ENCODE measurements around the gene CDK2AP2. TPM values are rescaled to one million over a fixed set of nuclear protein-coding genes. Genes with fewer than 3 reads are reported as not detected.

Gene CDK2AP2
- total RNA-seq, 1 donor from 2014 or later: 27.8 TPM

DNA sequence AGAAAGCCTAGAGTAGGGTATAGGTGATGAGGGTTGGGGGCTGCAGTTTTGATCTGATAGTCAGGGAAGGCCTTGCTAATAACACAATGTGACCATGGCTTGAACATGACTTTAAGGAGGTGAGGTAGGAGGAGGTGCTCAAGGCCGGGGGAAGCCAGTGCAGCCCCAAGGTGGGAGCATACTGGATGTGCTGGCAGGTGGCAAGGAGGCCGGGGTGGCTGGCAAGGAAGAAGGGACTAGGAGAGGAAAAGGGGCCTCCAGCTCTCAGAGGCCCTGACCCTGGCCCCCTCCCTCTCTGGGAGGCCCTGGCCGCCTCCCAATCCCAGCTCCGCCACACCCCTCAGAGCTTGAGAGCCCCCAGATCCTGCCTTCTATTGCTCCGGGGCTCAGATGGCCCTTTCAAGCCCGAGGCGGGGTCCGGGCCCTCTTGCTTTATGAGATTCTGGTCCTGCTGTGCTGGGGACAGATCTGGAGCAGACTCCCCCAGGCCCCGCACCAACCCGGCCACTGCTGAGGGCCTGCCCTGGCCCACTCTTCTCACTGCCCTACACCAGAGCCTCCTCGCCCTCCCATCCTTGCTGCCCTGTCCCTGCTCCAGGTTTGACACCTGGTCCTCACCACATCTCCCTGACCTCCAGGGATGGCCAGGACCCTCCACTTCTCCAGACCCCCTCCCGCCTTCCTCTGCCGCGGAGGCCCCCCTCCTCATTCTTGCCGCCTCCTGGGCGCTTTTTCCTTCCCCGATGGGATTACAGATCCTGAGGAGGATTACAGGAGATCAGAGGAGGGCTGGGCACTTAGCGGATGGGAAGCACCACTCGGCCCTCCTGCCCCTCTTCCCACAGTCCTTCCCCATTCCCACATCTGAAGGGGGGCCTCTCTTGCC is 4.6 kb downstream of the CDK2AP2 start:
- H3K27ac Mint-ChIP-seq (ENCODE audit: unreplicated experiment): peak overlapping the region; percentile 10
- TF ChIP-seq, protein P1, sequence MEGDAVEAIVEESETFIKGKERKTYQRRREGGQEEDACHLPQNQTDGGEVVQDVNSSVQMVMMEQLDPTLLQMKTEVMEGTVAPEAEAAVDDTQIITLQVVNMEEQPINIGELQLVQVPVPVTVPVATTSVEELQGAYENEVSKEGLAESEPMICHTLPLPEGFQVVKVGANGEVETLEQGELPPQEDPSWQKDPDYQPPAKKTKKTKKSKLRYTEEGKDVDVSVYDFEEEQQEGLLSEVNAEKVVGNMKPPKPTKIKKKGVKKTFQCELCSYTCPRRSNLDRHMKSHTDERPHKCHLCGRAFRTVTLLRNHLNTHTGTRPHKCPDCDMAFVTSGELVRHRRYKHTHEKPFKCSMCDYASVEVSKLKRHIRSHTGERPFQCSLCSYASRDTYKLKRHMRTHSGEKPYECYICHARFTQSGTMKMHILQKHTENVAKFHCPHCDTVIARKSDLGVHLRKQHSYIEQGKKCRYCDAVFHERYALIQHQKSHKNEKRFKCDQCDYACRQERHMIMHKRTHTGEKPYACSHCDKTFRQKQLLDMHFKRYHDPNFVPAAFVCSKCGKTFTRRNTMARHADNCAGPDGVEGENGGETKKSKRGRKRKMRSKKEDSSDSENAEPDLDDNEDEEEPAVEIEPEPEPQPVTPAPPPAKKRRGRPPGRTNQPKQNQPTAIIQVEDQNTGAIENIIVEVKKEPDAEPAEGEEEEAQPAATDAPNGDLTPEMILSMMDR (IDR thresholded peaks at IDR 0.05; ENCODE audit: unreplicated experiment): no peak
- no peaks in the 10 kb centered on the region for H3K9me3 Mint-ChIP-seq (ENCODE audit: unreplicated experiment)

DNA sequence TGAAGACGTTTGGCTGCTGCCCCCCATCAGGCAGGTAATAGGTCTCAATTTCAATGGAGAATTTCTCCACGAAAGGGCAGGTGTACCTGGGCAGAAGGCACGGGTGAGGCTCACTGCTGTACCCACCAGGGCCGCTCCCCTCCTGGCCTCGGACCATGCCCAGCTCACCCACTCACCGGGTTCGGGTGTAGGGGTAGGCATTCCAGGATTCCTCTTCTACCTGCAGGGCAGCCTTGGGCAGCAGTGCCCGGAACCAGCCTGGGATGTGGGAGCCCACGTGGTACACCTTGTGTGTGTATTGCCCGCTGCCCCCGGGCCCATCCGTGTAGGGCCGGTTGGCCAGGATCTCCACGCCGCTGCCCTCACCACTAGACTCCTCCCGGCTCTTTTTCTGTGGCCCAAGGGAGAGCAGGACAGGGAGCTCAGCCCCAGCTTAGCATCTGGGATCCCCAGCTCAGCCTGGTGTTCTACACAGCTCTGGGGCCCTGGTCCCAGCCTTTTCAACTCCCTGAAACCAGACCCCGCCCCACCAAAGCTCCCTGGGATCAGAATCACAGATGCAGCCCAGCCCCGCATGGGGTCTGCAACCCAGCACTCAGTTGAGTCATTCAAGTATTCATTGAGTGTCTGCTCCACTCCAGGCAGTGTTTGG is 5.5 kb downstream of the CDK2AP2 start:
- Mint-ChIP-seq H3K27me3 (ENCODE audit: unreplicated experiment) (peaks cover 5% of the 10 kb centered on the region), H3K9me3 (ENCODE audit: unreplicated experiment) (no peaks in the 10 kb centered on the region), H3K4me1 (ENCODE audit: unreplicated experiment) (peaks cover 9% of the 10 kb centered on the region), H3K4me3 (ENCODE audit: unreplicated experiment) (peak overlapping the region; percentile 83), H3K27ac (ENCODE audit: unreplicated experiment) (peak overlapping the region; percentile 10), H3K36me3 (ENCODE audit: low read depth, unreplicated experiment) (peaks cover 11% of the 10 kb centered on the region)
- TF ChIP-seq, protein P1 (IDR thresholded peaks at IDR 0.05; ENCODE audit: unreplicated experiment): no peak
- no peak for DNase-seq (ENCODE audit: low spot score)

More for the DNA sequence above, 4.6 kb downstream of the CDK2AP2 start:
- Mint-ChIP-seq H3K4me1 (ENCODE audit: unreplicated experiment) (peaks cover 9% of the 10 kb centered on the region), H3K27me3 (ENCODE audit: unreplicated experiment) (peaks cover 5% of the 10 kb centered on the region), H3K4me3 (ENCODE audit: unreplicated experiment) (peak overlapping the region; percentile 83), H3K36me3 (ENCODE audit: low read depth, unreplicated experiment) (peaks cover 11% of the 10 kb centered on the region)
- no peak for DNase-seq (ENCODE audit: low spot score)

DNA sequence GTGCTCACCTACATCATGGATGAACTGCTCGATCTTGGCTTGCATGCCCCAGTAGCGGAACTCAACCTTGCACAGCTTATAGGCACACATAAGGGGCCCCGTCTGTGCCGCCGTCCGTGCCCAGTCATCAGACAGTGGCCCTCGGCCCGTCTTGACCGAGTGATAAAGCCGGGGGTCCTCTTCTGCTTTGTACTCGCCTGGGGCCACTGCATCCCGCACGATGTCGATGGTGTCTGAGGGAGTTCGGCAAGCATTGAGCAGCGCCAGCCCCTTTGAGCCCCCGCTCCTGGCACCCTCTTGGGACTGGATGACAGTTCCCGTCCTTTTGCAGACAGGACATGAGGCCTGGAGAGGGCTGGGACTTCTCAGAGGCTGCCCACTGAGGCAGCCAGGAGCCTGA is 6.1 kb downstream of the CDK2AP2 start:
- no peak for DNase-seq (ENCODE audit: low spot score)
- no peak overlapping the region for H3K27ac Mint-ChIP-seq (ENCODE audit: unreplicated experiment)
- H3K4me1 Mint-ChIP-seq (ENCODE audit: unreplicated experiment): peaks cover 6% of the 10 kb centered on the region
- peaks cover 11% of the 10 kb centered on the region for H3K36me3 Mint-ChIP-seq (ENCODE audit: low read depth, unreplicated experiment)
- H3K27me3 Mint-ChIP-seq (ENCODE audit: unreplicated experiment): peaks cover 5% of the 10 kb centered on the region
- TF ChIP-seq, protein P1 (IDR thresholded peaks at IDR 0.05; ENCODE audit: unreplicated experiment): no peak
- H3K9me3 Mint-ChIP-seq (ENCODE audit: unreplicated experiment): no peaks in the 10 kb centered on the region
- H3K4me3 Mint-ChIP-seq (ENCODE audit: unreplicated experiment): no peak overlapping the region

DNA sequence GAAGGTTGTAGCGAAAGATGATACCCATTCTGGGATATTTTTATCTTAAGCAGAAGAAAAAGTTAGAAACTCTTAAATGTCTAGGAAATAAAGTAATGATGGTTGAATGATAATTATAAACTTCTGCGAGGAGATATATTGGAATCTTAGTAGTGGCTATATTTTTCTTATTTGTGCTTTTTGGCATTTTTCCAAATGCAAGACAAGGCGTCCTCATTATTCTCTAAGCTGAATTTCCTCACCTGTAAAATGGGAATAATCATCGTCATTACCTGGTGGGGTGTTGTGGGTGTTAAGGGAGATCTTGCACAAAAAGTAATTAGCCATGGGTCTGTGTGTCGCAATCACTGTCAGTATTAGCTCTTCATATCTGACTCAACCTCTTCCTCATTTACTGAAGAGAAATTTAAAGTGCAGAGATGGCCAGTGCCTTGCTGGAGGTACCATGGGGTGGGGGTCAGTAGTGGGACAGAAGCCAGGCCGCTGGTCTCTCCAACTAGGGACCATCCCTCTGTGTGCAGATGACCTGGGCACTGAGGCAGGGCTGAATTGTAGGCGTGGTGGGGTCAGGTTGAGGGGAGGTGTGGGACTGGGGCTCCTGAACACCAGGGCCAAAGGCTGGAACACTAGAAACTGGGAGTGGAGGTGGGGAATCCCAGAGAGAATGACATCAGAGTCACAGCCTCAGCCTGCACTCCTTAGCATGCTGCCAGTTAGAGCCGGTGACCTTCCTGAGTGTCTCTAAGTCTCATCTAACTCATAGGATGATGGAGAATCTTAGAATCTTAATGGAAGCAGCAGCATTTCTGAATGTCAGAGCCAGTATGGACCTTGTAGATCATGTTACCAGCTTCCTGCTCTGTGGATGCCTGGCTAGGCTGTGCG is 6.9 kb downstream of the CDK2AP2 start:
- TF ChIP-seq, protein P1 (IDR thresholded peaks at IDR 0.05; ENCODE audit: unreplicated experiment): no peak
- Mint-ChIP-seq H3K27ac (ENCODE audit: unreplicated experiment) (no peak overlapping the region), H3K9me3 (ENCODE audit: unreplicated experiment) (no peaks in the 10 kb centered on the region), H3K27me3 (ENCODE audit: unreplicated experiment) (peaks cover 5% of the 10 kb centered on the region), H3K4me1 (ENCODE audit: unreplicated experiment) (peaks cover 6% of the 10 kb centered on the region), H3K4me3 (ENCODE audit: unreplicated experiment) (no peak overlapping the region), H3K36me3 (ENCODE audit: low read depth, unreplicated experiment) (peaks cover 11% of the 10 kb centered on the region)
- DNase-seq (ENCODE audit: low spot score): no peak

Measured in endothelial cell (in vitro differentiated cells).